ENCODE measurements around the gene MBD3L2. TPM values are rescaled to one million over a fixed set of nuclear protein-coding genes. Genes with fewer than 3 reads are reported as not detected.
"Not testable (repeated sequence)": the region's sequence is repeated elsewhere in the genome, so short reads cannot be mapped to it uniquely, and the experiment has no call there.

MBD3L2 gene
- total RNA-seq, 1 experiment from 2014 or later = not detected

- Mint-ChIP-seq H3K4me3 (no peak overlapping the region), H3K9me3 (peaks cover 31% of the 10 kb centered on the region), H3K27ac (no peak overlapping the region), H3K36me3 (peaks cover 24% of the 10 kb centered on the region), H3K4me1 (no peaks in the 10 kb centered on the region), H3K27me3 (ENCODE audit: low read depth) (peaks cover 6% of the 10 kb centered on the region)
- DNase-seq (ENCODE audit: low spot score) (no peak), ATAC-seq (no peak)
- ChIA-PET CTCF (no interaction called here), POLR2A (no interaction called here)
- TF ChIP-seq, protein P1, sequence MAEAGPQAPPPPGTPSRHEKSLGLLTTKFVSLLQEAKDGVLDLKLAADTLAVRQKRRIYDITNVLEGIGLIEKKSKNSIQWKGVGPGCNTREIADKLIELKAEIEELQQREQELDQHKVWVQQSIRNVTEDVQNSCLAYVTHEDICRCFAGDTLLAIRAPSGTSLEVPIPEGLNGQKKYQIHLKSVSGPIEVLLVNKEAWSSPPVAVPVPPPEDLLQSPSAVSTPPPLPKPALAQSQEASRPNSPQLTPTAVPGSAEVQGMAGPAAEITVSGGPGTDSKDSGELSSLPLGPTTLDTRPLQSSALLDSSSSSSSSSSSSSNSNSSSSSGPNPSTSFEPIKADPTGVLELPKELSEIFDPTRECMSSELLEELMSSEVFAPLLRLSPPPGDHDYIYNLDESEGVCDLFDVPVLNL (CRISPR knock-in tag; IDR thresholded peaks at IDR 0.05; ENCODE audit: borderline replicate concordance, low read depth) = no peak
- TF ChIP-seq EMX1 (CRISPR knock-in tag; IDR thresholded peaks at IDR 0.05) (no peak), NFYB (CRISPR knock-in tag; conservative IDR thresholded peaks at IDR 0.05; ENCODE audit: low read depth) (no peak), ZNF416 (CRISPR knock-in tag; IDR thresholded peaks at IDR 0.05) (no peak), ZNF138 (CRISPR knock-in tag; conservative IDR thresholded peaks at IDR 0.05) (no peak), RELA (CRISPR knock-in tag; IDR thresholded peaks at IDR 0.05; ENCODE audit: borderline replicate concordance) (no peak), ZBTB21 (CRISPR knock-in tag; IDR thresholded peaks at IDR 0.05; ENCODE audit: borderline replicate concordance) (no peak)
These were observed 30.3 kb upstream of the MBD3L2 start for GRCh38 chr19:7018828-7019227.

GRCh38 chr19:7021331-7021730, 27.8 kb upstream of the MBD3L2 start, which contains the start of gene MBD3L2B:
Gene MBD3L2B (minus strand): TSS chr19:7021431. CDS start chr19:7021397, 34 bp downstream.
- H3K4me1 Mint-ChIP-seq; H3K27me3 Mint-ChIP-seq (ENCODE audit: low read depth); H3K4me3 Mint-ChIP-seq; ATAC-seq; DNase-seq (ENCODE audit: low spot score); H3K27ac Mint-ChIP-seq; CTCF ChIA-PET; POLR2A ChIA-PET: not testable (repeated sequence)
- Mint-ChIP-seq H3K9me3 (peaks cover 14% of the 10 kb centered on the region), H3K36me3 (peaks cover 13% of the 10 kb centered on the region)

DNA sequence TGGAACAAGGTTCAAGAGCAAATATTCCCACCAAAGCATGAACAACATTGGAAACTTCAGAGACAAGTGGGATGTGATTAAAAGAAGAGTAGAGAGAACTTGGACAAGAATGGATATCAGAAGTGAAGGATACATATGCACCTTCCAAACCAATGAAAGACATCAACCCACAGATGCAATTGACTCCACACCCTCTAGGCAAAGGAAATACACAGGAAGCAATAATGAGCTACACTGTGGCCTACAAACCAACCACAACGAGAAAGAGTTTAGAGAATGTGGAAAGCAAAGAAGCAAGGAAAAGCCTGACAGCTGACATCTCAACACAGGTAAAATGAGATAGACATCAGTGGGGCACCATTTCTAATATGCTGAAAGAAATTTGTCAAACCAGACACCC, 20.3 kb upstream of the MBD3L2 start:
- H3K9me3 Mint-ChIP-seq; H3K4me1 Mint-ChIP-seq; ATAC-seq; POLR2A ChIA-PET; DNase-seq (ENCODE audit: low spot score); H3K27ac Mint-ChIP-seq; H3K36me3 Mint-ChIP-seq; H3K27me3 Mint-ChIP-seq (ENCODE audit: low read depth); H3K4me3 Mint-ChIP-seq; CTCF ChIA-PET: not testable (repeated sequence)

GRCh38 chr19:7030278-7030677, 18.8 kb upstream of the MBD3L2 start, which contains the start of gene MBD3L5:
Gene MBD3L5 (plus strand): TSS chr19:7030578. CDS start chr19:7030612, 34 bp downstream.
- H3K27me3 Mint-ChIP-seq (ENCODE audit: low read depth); H3K4me3 Mint-ChIP-seq; CTCF ChIA-PET; H3K27ac Mint-ChIP-seq; POLR2A ChIA-PET; H3K36me3 Mint-ChIP-seq; H3K4me1 Mint-ChIP-seq; H3K9me3 Mint-ChIP-seq; ATAC-seq; DNase-seq (ENCODE audit: low spot score): not testable (repeated sequence)

- CTCF ChIA-PET; H3K27ac Mint-ChIP-seq; H3K27me3 Mint-ChIP-seq (ENCODE audit: low read depth); H3K4me1 Mint-ChIP-seq; ATAC-seq; DNase-seq (ENCODE audit: low spot score); H3K4me3 Mint-ChIP-seq; H3K36me3 Mint-ChIP-seq; H3K9me3 Mint-ChIP-seq; POLR2A ChIA-PET: not testable (repeated sequence)
These were observed 9.0 kb upstream of the MBD3L2 start, which contains the start of gene MBD3L4 for GRCh38 chr19:7040079-7040478. Gene MBD3L4 (minus strand): TSS chr19:7040179. CDS start chr19:7040144, 35 bp downstream.

- ATAC-seq; H3K9me3 Mint-ChIP-seq; POLR2A ChIA-PET; H3K27me3 Mint-ChIP-seq (ENCODE audit: low read depth); CTCF ChIA-PET; DNase-seq (ENCODE audit: low spot score); H3K4me3 Mint-ChIP-seq; H3K36me3 Mint-ChIP-seq; H3K4me1 Mint-ChIP-seq; H3K27ac Mint-ChIP-seq: not testable (repeated sequence)
These were observed 7.6 kb upstream of the MBD3L2 start for GRCh38 chr19:7041563-7041962.

GRCh38 chr19:7051421-7051820, 2.3 kb downstream of the MBD3L2 start:
- CTCF ChIA-PET; H3K9me3 Mint-ChIP-seq; H3K36me3 Mint-ChIP-seq; H3K27me3 Mint-ChIP-seq (ENCODE audit: low read depth); H3K4me1 Mint-ChIP-seq; ATAC-seq; H3K27ac Mint-ChIP-seq; H3K4me3 Mint-ChIP-seq; DNase-seq (ENCODE audit: low spot score); POLR2A ChIA-PET: not testable (repeated sequence)

GRCh38 chr19:7052896-7053295, 3.8 kb downstream of the MBD3L2 start:
- ATAC-seq; H3K9me3 Mint-ChIP-seq; H3K36me3 Mint-ChIP-seq; H3K27me3 Mint-ChIP-seq (ENCODE audit: low read depth); POLR2A ChIA-PET; H3K4me3 Mint-ChIP-seq; DNase-seq (ENCODE audit: low spot score); H3K27ac Mint-ChIP-seq; H3K4me1 Mint-ChIP-seq; CTCF ChIA-PET: not testable (repeated sequence)

DNA sequence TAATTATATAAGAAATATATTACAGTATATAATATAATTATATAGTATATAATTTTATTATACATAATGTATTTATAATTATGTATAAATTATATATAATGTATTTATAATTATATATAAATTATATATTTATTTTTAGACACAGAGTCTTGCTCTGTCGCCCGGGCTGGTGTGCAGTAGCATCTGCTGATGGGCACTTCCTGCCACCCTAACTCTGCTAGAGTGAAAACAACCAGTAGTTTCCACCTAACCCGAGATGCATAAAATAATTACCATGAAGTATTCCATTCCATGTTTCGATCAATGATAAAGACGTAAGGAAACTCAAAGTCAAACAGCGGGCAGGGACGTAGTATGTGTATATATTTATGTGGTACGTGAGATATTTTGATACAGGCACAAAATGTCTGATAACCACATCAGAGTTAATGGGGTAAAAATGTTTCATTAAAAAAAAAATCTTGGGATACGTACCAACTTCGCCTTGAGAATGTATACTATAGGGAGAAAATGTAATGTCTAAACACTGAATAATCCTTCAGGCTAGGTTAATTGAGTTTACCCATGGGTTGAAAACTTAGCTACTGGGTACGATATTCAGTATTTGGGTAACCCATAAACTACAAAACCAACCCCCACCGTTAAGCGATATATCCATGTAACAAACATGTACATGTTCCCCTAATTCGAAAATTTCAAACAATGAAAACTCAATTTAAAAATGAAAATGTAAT, 5.7 kb downstream of the MBD3L2 start:
- ATAC-seq; H3K9me3 Mint-ChIP-seq; H3K4me3 Mint-ChIP-seq; H3K4me1 Mint-ChIP-seq; DNase-seq (ENCODE audit: low spot score); H3K36me3 Mint-ChIP-seq; H3K27me3 Mint-ChIP-seq (ENCODE audit: low read depth); H3K27ac Mint-ChIP-seq; POLR2A ChIA-PET; CTCF ChIA-PET: not testable (repeated sequence)

DNA sequence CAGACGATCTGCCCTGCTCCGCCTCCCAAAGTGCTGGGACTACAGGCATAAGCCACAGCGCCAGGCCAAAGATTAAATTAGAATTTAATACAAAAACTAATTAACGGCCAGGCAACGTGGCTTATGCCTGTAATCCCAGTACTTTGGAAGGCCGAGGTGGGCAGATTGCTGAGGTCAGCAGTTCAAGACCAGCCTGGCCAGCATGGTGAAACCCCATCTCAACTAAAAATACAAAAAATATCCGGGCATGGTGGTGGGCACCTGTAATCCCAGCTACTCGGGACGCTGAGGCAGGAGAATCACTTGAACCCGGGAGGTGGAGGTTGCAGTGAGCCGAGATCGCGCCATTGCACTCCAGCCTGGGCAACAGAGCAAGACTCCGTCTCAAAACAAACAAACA, 6.6 kb downstream of the MBD3L2 start:
- H3K27me3 Mint-ChIP-seq (ENCODE audit: low read depth); H3K9me3 Mint-ChIP-seq; CTCF ChIA-PET; POLR2A ChIA-PET; H3K4me3 Mint-ChIP-seq; ATAC-seq; H3K27ac Mint-ChIP-seq; H3K4me1 Mint-ChIP-seq; DNase-seq (ENCODE audit: low spot score); H3K36me3 Mint-ChIP-seq: not testable (repeated sequence)

DNA sequence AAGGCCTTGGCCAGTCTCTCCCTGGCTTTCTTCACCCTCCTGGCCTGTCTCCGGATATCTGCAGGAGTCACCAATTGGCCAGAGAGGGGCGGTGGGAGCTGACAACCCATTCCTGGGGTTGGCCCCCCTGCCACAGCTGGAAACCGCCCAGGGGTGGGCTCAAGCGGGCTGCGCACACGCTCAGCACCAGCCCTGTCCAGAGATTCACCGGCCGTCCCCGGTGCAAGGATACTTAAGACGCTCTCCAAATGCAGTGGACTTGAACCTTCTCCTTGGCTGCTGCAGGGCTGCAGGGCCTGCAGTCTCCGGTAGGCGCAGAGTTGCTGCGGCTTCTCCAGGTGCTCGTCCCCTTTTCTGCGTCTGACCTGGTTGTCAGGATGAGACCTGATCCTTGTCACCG, 7.2 kb downstream of the MBD3L2 start:
- CTCF ChIA-PET; DNase-seq (ENCODE audit: low spot score); H3K4me1 Mint-ChIP-seq; H3K27ac Mint-ChIP-seq; ATAC-seq; H3K4me3 Mint-ChIP-seq; H3K9me3 Mint-ChIP-seq; H3K27me3 Mint-ChIP-seq (ENCODE audit: low read depth); H3K36me3 Mint-ChIP-seq; POLR2A ChIA-PET: not testable (repeated sequence)
